ENCODE measurements around the gene DCC. TPM values are rescaled to one million over a fixed set of nuclear protein-coding genes. Genes with fewer than 3 reads are reported as not detected.

The DCC gene
- total RNA-seq, 1 experiment from 2014 or later = not detected

- H3K9me3 ChIP-seq (ENCODE audit: low read length) = peaks cover 21% of the 10 kb centered on the region
- no peaks in the 10 kb centered on the region for H4K20me1 ChIP-seq (ENCODE audit: insufficient read depth, low read depth, low read length)
These were observed 597.8 kb downstream of the DCC start for GRCh38 chr18:52937840-52938239.

GRCh38 chr18:52945552-52945951 is 605.6 kb downstream of the DCC start:
- Histone ChIP-seq H3K79me2 (ENCODE audit: low read length) (no peaks in the 10 kb centered on the region), H3K9ac (ENCODE audit: low read length) (no peak overlapping the region), H2AFZ (ENCODE audit: low read length) (no peak overlapping the region), H3K4me2 (ENCODE audit: low read depth, low read length, poor library complexity, severe bottlenecking) (no peak overlapping the region), H3K27ac (ENCODE audit: low read length) (no peak overlapping the region), H3K4me3 (ENCODE audit: low read length) (no peak overlapping the region), H3K4me1 (ENCODE audit: low read length) (no peaks in the 10 kb centered on the region), H4K20me1 (ENCODE audit: insufficient read depth, low read depth, low read length) (no peaks in the 10 kb centered on the region), H3K36me3 (ENCODE audit: insufficient read depth, low read length) (no peaks in the 10 kb centered on the region), H3K27me3 (ENCODE audit: low read length) (no peaks in the 10 kb centered on the region), H3K9me2 (replicated peaks; ENCODE audit: insufficient read depth, low read length) (no peaks in the 10 kb centered on the region; the same call in 1 of the 2 replicates), H3K9me3 (ENCODE audit: low read length) (peaks cover 34% of the 10 kb centered on the region)
- no peak for DNase-seq

More at GRCh38 chr18:52937840-52938239, 597.8 kb downstream of the DCC start:
- H3K4me2 ChIP-seq (ENCODE audit: low read depth, low read length, poor library complexity, severe bottlenecking) = no peak overlapping the region
- H3K4me1 ChIP-seq (ENCODE audit: low read length) = no peaks in the 10 kb centered on the region
- no peaks in the 10 kb centered on the region for H3K9me2 ChIP-seq (replicated peaks; ENCODE audit: insufficient read depth, low read length)
- no peak overlapping the region for H3K4me3 ChIP-seq (ENCODE audit: low read length)
- no peak overlapping the region for H3K9ac ChIP-seq (ENCODE audit: low read length)
- H2AFZ ChIP-seq (ENCODE audit: low read length) = no peak overlapping the region
- no peaks in the 10 kb centered on the region for H3K79me2 ChIP-seq (ENCODE audit: low read length)
- no peaks in the 10 kb centered on the region for H3K36me3 ChIP-seq (ENCODE audit: insufficient read depth, low read length)
- H3K27ac ChIP-seq (ENCODE audit: low read length) = no peak overlapping the region
- no peaks in the 10 kb centered on the region for H3K27me3 ChIP-seq (ENCODE audit: low read length)
- no peak for DNase-seq

GRCh38 chr18:52948868-52949444 is 609.0 kb downstream of the DCC start:
- Histone ChIP-seq H3K27ac (ENCODE audit: low read length) (no peak overlapping the region), H3K36me3 (ENCODE audit: insufficient read depth, low read length) (no peaks in the 10 kb centered on the region), H3K4me1 (ENCODE audit: low read length) (no peaks in the 10 kb centered on the region)

GRCh38 chr18:52950155-52950554 is 610.2 kb downstream of the DCC start:
- Histone ChIP-seq H2AFZ (ENCODE audit: low read length) (no peak overlapping the region), H3K9me3 (ENCODE audit: low read length) (peaks cover 20% of the 10 kb centered on the region; the same call in 1 of the 2 replicates), H3K4me2 (ENCODE audit: low read depth, low read length, poor library complexity, severe bottlenecking) (no peak overlapping the region), H4K20me1 (ENCODE audit: insufficient read depth, low read depth, low read length) (no peaks in the 10 kb centered on the region), H3K4me3 (ENCODE audit: low read length) (no peak overlapping the region), H3K27me3 (ENCODE audit: low read length) (no peaks in the 10 kb centered on the region), H3K79me2 (ENCODE audit: low read length) (no peaks in the 10 kb centered on the region), H3K27ac (ENCODE audit: low read length) (no peak overlapping the region), H3K9ac (ENCODE audit: low read length) (no peak overlapping the region), H3K9me2 (replicated peaks; ENCODE audit: insufficient read depth, low read length) (no peaks in the 10 kb centered on the region; the same call in 1 of the 2 replicates), H3K36me3 (ENCODE audit: insufficient read depth, low read length) (no peaks in the 10 kb centered on the region), H3K4me1 (ENCODE audit: low read length) (no peaks in the 10 kb centered on the region)
- DNase-seq = no peak

More at GRCh38 chr18:52948868-52949444, 609.0 kb downstream of the DCC start:
- Histone ChIP-seq H3K9ac (ENCODE audit: low read length) (no peak overlapping the region), H3K4me2 (ENCODE audit: low read depth, low read length, poor library complexity, severe bottlenecking) (no peak overlapping the region), H3K27me3 (ENCODE audit: low read length) (no peaks in the 10 kb centered on the region), H3K9me3 (ENCODE audit: low read length) (peaks cover 26% of the 10 kb centered on the region), H2AFZ (ENCODE audit: low read length) (no peak overlapping the region), H3K4me3 (ENCODE audit: low read length) (no peak overlapping the region), H3K79me2 (ENCODE audit: low read length) (no peaks in the 10 kb centered on the region), H4K20me1 (ENCODE audit: insufficient read depth, low read depth, low read length) (no peaks in the 10 kb centered on the region), H3K9me2 (replicated peaks; ENCODE audit: insufficient read depth, low read length) (no peaks in the 10 kb centered on the region; the same call in 1 of the 2 replicates)
- DNase-seq = no peak

- DNase-seq = no peak
- Histone ChIP-seq H3K36me3 (ENCODE audit: insufficient read depth, low read length) (no peaks in the 10 kb centered on the region), H3K9me2 (replicated peaks; ENCODE audit: insufficient read depth, low read length) (no peaks in the 10 kb centered on the region), H4K20me1 (ENCODE audit: insufficient read depth, low read depth, low read length) (no peaks in the 10 kb centered on the region), H3K4me1 (ENCODE audit: low read length) (no peaks in the 10 kb centered on the region), H3K79me2 (ENCODE audit: low read length) (no peaks in the 10 kb centered on the region), H3K27ac (ENCODE audit: low read length) (no peak overlapping the region), H2AFZ (ENCODE audit: low read length) (no peak overlapping the region), H3K4me3 (ENCODE audit: low read length) (no peak overlapping the region), H3K27me3 (ENCODE audit: low read length) (no peaks in the 10 kb centered on the region), H3K4me2 (ENCODE audit: low read depth, low read length, poor library complexity, severe bottlenecking) (no peak overlapping the region), H3K9ac (ENCODE audit: low read length) (no peak overlapping the region), H3K9me3 (ENCODE audit: low read length) (peaks cover 20% of the 10 kb centered on the region)
These were observed 613.4 kb downstream of the DCC start for GRCh38 chr18:52953387-52953786.

GRCh38 chr18:52963481-52963880 is 623.5 kb downstream of the DCC start:
- Histone ChIP-seq H3K9me2 (replicated peaks; ENCODE audit: insufficient read depth, low read length) (no peaks in the 10 kb centered on the region), H3K27ac (ENCODE audit: low read length) (no peak overlapping the region), H3K9ac (ENCODE audit: low read length) (no peak overlapping the region), H4K20me1 (ENCODE audit: insufficient read depth, low read depth, low read length) (no peaks in the 10 kb centered on the region), H3K9me3 (ENCODE audit: low read length) (peaks cover 21% of the 10 kb centered on the region; the same call in 1 of the 2 replicates), H3K4me1 (ENCODE audit: low read length) (no peaks in the 10 kb centered on the region), H3K4me2 (ENCODE audit: low read depth, low read length, poor library complexity, severe bottlenecking) (no peak overlapping the region), H3K36me3 (ENCODE audit: insufficient read depth, low read length) (no peaks in the 10 kb centered on the region), H2AFZ (ENCODE audit: low read length) (no peak overlapping the region), H3K4me3 (ENCODE audit: low read length) (no peak overlapping the region), H3K27me3 (ENCODE audit: low read length) (no peaks in the 10 kb centered on the region), H3K79me2 (ENCODE audit: low read length) (no peaks in the 10 kb centered on the region)
- no peak for DNase-seq

- Histone ChIP-seq H3K27ac (ENCODE audit: low read length) (no peak overlapping the region), H3K4me3 (ENCODE audit: low read length) (no peak overlapping the region), H3K4me2 (ENCODE audit: low read depth, low read length, poor library complexity, severe bottlenecking) (no peak overlapping the region), H3K9ac (ENCODE audit: low read length) (no peak overlapping the region), H3K27me3 (ENCODE audit: low read length) (no peaks in the 10 kb centered on the region), H3K9me2 (replicated peaks; ENCODE audit: insufficient read depth, low read length) (no peaks in the 10 kb centered on the region), H2AFZ (ENCODE audit: low read length) (no peak overlapping the region), H4K20me1 (ENCODE audit: insufficient read depth, low read depth, low read length) (no peaks in the 10 kb centered on the region), H3K9me3 (ENCODE audit: low read length) (peaks cover 29% of the 10 kb centered on the region), H3K4me1 (ENCODE audit: low read length) (no peaks in the 10 kb centered on the region), H3K36me3 (ENCODE audit: insufficient read depth, low read length) (no peaks in the 10 kb centered on the region), H3K79me2 (ENCODE audit: low read length) (no peaks in the 10 kb centered on the region)
- DNase-seq = no peak
These were observed 630.7 kb downstream of the DCC start for GRCh38 chr18:52970686-52971085.

- Histone ChIP-seq H2AFZ (ENCODE audit: low read length) (no peak overlapping the region), H3K4me1 (ENCODE audit: low read length) (no peaks in the 10 kb centered on the region), H3K4me3 (ENCODE audit: low read length) (no peak overlapping the region), H3K27me3 (ENCODE audit: low read length) (no peaks in the 10 kb centered on the region), H3K79me2 (ENCODE audit: low read length) (no peaks in the 10 kb centered on the region), H3K36me3 (ENCODE audit: insufficient read depth, low read length) (no peaks in the 10 kb centered on the region), H3K4me2 (ENCODE audit: low read depth, low read length, poor library complexity, severe bottlenecking) (no peak overlapping the region), H3K9ac (ENCODE audit: low read length) (no peak overlapping the region), H4K20me1 (ENCODE audit: insufficient read depth, low read depth, low read length) (no peaks in the 10 kb centered on the region), H3K9me3 (ENCODE audit: low read length) (peaks cover 25% of the 10 kb centered on the region), H3K9me2 (replicated peaks; ENCODE audit: insufficient read depth, low read length) (no peaks in the 10 kb centered on the region), H3K27ac (ENCODE audit: low read length) (no peak overlapping the region)
- no peak for DNase-seq
These were observed 631.1 kb downstream of the DCC start for GRCh38 chr18:52971097-52971496.
